Measurements from ENCODE around the gene TBX15.

GRCh38 chr1:119010201-119010600 lies 22.1 kb upstream of the TBX15 start:
- TF ChIP-seq, protein P1, sequence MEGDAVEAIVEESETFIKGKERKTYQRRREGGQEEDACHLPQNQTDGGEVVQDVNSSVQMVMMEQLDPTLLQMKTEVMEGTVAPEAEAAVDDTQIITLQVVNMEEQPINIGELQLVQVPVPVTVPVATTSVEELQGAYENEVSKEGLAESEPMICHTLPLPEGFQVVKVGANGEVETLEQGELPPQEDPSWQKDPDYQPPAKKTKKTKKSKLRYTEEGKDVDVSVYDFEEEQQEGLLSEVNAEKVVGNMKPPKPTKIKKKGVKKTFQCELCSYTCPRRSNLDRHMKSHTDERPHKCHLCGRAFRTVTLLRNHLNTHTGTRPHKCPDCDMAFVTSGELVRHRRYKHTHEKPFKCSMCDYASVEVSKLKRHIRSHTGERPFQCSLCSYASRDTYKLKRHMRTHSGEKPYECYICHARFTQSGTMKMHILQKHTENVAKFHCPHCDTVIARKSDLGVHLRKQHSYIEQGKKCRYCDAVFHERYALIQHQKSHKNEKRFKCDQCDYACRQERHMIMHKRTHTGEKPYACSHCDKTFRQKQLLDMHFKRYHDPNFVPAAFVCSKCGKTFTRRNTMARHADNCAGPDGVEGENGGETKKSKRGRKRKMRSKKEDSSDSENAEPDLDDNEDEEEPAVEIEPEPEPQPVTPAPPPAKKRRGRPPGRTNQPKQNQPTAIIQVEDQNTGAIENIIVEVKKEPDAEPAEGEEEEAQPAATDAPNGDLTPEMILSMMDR (IDR thresholded peaks at IDR 0.05), result no peak
- no peak for TF ChIP-seq EP300 (IDR thresholded peaks at IDR 0.05)
- no peak for TF ChIP-seq POLR2A (IDR thresholded peaks at IDR 0.05)

Data from gastroesophageal sphincter (tissue), 3 donors.